GM19395 (cell line): ENCODE measurements around the gene NEDD4L.
A peak's percentile ranks its signal among the peaks of the same experiment; 100 is the strongest.
"Not testable (repeated sequence)": the region's sequence is repeated elsewhere in the genome, so short reads cannot be mapped to it uniquely, and the experiment has no call there.

Experiments
- ATAC-seq: cut with Tn5 transposase; IDR thresholded peaks from one replicate; pipeline ENCODE4 v1.9.1; 2021; ENCODE audit warnings: mild to moderate bottlenecking, moderate library complexity; ENCODE audit not compliant: unreplicated experiment

NEDD4L gene

GRCh38 chr18:58026395-58026794, 17.6 kb upstream of the NEDD4L start:
- no peak for ATAC-seq

- no peak for ATAC-seq
These were observed 17.2 kb upstream of the NEDD4L start for GRCh38 chr18:58026857-58027256.

GRCh38 chr18:58027341-58027740, 16.7 kb upstream of the NEDD4L start:
- ATAC-seq: no peak

GRCh38 chr18:58028109-58028784, 15.8 kb upstream of the NEDD4L start:
- no peak for ATAC-seq

GRCh38 chr18:58032233-58032632, 11.8 kb upstream of the NEDD4L start:
- ATAC-seq: no peak

GRCh38 chr18:58033216-58033615, 10.8 kb upstream of the NEDD4L start:
- ATAC-seq: no peak

- no peak for ATAC-seq
These were observed 9.7 kb upstream of the NEDD4L start for GRCh38 chr18:58034370-58034769.

- ATAC-seq: no peak
These were observed 6.9 kb upstream of the NEDD4L start for GRCh38 chr18:58037163-58037562.

GRCh38 chr18:58038063-58038462, 6.0 kb upstream of the NEDD4L start:
- ATAC-seq: no peak

GRCh38 chr18:58041633-58042032, 2.4 kb upstream of the NEDD4L start:
- no peak for ATAC-seq

- no peak for ATAC-seq
These were observed 1.1 kb upstream of the NEDD4L start for GRCh38 chr18:58042826-58043490.

- ATAC-seq: peak; percentile 32
These were observed 580 bp downstream of the NEDD4L start for GRCh38 chr18:58044370-58045241.

- no peak for ATAC-seq
These were observed 1.4 kb downstream of the NEDD4L start for GRCh38 chr18:58045242-58046092.

GRCh38 chr18:58046093-58046793, 2.2 kb downstream of the NEDD4L start:
- ATAC-seq: no peak

- ATAC-seq: no peak
These were observed 2.9 kb downstream of the NEDD4L start for GRCh38 chr18:58046794-58047555.

- no peak for ATAC-seq
These were observed 3.5 kb downstream of the NEDD4L start for GRCh38 chr18:58047556-58047882.

GRCh38 chr18:58048081-58048642, 4.1 kb downstream of the NEDD4L start:
- no peak for ATAC-seq

GRCh38 chr18:58049000-58049688, 5.1 kb downstream of the NEDD4L start:
- ATAC-seq: no peak

- ATAC-seq: not testable (repeated sequence)
These were observed 6.9 kb downstream of the NEDD4L start for GRCh38 chr18:58050963-58051362.
